ENCODE measurements around the gene KLF18. TPM values are rescaled to one million over a fixed set of nuclear protein-coding genes. Genes with fewer than 3 reads are reported as not detected.

Gene KLF18
- total and polyA plus RNA-seq, 4 experiments from 2014 or later, result not detected

DNA sequence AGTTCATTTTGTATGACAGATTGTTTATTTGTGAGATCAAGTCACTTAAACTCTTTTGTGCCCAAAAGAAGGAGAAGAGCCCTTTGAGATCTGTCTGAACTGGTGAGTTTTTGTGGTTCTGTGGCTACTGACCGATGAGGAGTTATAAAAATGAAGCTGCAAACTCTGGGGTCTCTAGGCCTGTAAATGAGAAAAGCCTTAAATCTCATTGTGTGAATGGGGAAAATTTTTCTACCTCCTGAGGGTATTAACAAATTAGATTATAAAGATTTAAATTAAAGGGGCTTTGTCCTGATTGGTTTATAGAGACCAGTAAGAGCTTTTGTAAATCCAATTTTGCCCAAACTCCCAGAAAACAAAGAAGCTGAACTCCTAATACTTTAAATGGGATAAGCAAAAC is 32.5 kb downstream of the KLF18 start:
- H3K4me1 ChIP-seq (ENCODE audit: insufficient read depth, low read length), result no peaks in the 10 kb centered on the region
- Mint-ChIP-seq H3K4me3 (no peak overlapping the region), H3K9me3 (no peaks in the 10 kb centered on the region), H3K27me3 (peaks cover 11 to 13% of the 10 kb centered on the region in 2 donors), H3K27ac (no peak overlapping the region), H3K36me3 (no peaks in the 10 kb centered on the region), H3K4me1 (peaks cover 0 to 1% (median 0%) of the 10 kb centered on the region in 4 donors)
- intact Hi-C loops (cut with micrococcal nuclease), result no loop called here
- POLR2A ChIA-PET (ENCODE audit: partially characterized antibody), result no interaction called here
- DNase-seq, result no peak
- H3K36me3 ChIP-seq (ENCODE audit: insufficient read depth, low read length), result no peaks in the 10 kb centered on the region
- CTCF ChIA-PET (ENCODE audit: partially characterized antibody), result no interaction called here
- H3K9me3 ChIP-seq (ENCODE audit: control insufficient read depth in 1 of 2, low read length in 2 of 2), result no peaks in the 10 kb centered on the region
- no peak overlapping the region for H3K27ac ChIP-seq (ENCODE audit: low read depth, low read length)
- H3K4me3 ChIP-seq (ENCODE audit: low read length in 2 of 2), result no peak overlapping the region
- no peaks in the 10 kb centered on the region for H3K27me3 ChIP-seq (ENCODE audit: insufficient read depth, low read length)

DNA sequence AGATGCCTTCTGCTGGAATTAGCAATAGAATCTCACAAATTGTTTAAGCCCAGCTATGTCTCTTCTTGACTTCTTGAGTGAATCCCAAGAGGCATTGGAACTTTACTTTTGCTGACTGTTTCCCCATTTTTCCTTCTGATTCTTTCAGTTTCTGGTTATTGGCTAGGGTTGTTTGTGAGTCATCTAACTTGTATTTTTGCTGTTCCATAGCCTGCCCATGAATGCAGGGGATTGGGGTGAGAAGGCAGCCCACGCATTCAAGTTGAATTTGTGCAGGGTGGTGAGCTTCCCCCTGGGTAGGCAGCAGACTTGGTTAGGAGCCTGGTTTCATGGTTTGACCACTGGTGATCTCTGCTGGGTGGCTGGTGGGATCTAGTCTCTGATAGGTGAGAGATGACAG is 33.2 kb downstream of the KLF18 start:
- DNase-seq, result no peak
- Mint-ChIP-seq H3K27ac (no peak overlapping the region), H3K4me3 (no peak overlapping the region), H3K36me3 (no peaks in the 10 kb centered on the region), H3K9me3 (no peaks in the 10 kb centered on the region), H3K4me1 (peaks cover 0 to 1% (median 0%) of the 10 kb centered on the region in 4 donors), H3K27me3 (peaks cover 11 to 16% of the 10 kb centered on the region in 2 donors)
- Histone ChIP-seq H3K36me3 (ENCODE audit: insufficient read depth, low read length) (no peaks in the 10 kb centered on the region), H3K27ac (ENCODE audit: low read depth, low read length) (no peak overlapping the region), H3K4me3 (ENCODE audit: low read length in 2 of 2) (no peak overlapping the region), H3K9me3 (ENCODE audit: control insufficient read depth in 1 of 2, low read length in 2 of 2) (no peaks in the 10 kb centered on the region), H3K27me3 (ENCODE audit: insufficient read depth, low read length) (no peaks in the 10 kb centered on the region), H3K4me1 (ENCODE audit: insufficient read depth, low read length) (no peaks in the 10 kb centered on the region)
- CTCF ChIA-PET (ENCODE audit: partially characterized antibody), result no interaction called here
- POLR2A ChIA-PET (ENCODE audit: partially characterized antibody), result no interaction called here
- intact Hi-C loops (cut with micrococcal nuclease), result no loop called here

DNA sequence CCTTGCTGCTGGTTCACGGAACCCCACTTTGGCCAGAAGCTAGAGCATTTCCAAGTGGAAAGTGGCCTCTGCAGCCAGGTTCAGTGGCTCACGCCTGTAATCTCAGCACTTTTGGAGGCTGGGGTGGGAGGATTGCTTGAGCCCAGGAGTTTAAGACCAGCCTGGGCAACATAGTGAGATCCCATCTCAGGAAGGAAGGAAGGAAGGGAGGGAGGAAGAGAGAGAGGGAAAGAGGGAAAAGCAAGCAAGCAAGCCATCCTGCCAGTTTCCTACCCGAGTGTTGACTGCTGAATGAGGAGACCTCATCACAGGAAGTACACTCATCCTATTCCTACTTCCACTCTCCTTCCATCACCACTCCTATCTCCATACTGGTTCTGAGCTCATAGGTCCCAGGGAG is 35.6 kb downstream of the KLF18 start:
- Histone ChIP-seq H3K4me1 (ENCODE audit: insufficient read depth, low read length) (no peaks in the 10 kb centered on the region), H3K27me3 (ENCODE audit: insufficient read depth, low read length) (no peaks in the 10 kb centered on the region), H3K36me3 (ENCODE audit: insufficient read depth, low read length) (no peaks in the 10 kb centered on the region), H3K27ac (ENCODE audit: low read depth, low read length) (no peak overlapping the region), H3K4me3 (ENCODE audit: low read length in 2 of 2) (no peak overlapping the region), H3K9me3 (ENCODE audit: control insufficient read depth in 1 of 2, low read length in 2 of 2) (no peaks in the 10 kb centered on the region)
- no peak for DNase-seq
- ChIA-PET CTCF (ENCODE audit: partially characterized antibody) (no interaction called here), POLR2A (ENCODE audit: partially characterized antibody) (no interaction called here)
- H3K27me3 Mint-ChIP-seq, result peaks cover 12 to 16% of the 10 kb centered on the region in 2 donors
- no peak overlapping the region for H3K4me3 Mint-ChIP-seq
- H3K4me1 Mint-ChIP-seq, result peaks cover 0 to 1% (median 0%) of the 10 kb centered on the region in 4 donors
- no peaks in the 10 kb centered on the region for H3K36me3 Mint-ChIP-seq
- peaks cover 0 to 2% (median 0%) of the 10 kb centered on the region in 8 donors for H3K9me3 Mint-ChIP-seq
- intact Hi-C loops (cut with micrococcal nuclease), result no loop called here
- no peak overlapping the region for H3K27ac Mint-ChIP-seq

DNA sequence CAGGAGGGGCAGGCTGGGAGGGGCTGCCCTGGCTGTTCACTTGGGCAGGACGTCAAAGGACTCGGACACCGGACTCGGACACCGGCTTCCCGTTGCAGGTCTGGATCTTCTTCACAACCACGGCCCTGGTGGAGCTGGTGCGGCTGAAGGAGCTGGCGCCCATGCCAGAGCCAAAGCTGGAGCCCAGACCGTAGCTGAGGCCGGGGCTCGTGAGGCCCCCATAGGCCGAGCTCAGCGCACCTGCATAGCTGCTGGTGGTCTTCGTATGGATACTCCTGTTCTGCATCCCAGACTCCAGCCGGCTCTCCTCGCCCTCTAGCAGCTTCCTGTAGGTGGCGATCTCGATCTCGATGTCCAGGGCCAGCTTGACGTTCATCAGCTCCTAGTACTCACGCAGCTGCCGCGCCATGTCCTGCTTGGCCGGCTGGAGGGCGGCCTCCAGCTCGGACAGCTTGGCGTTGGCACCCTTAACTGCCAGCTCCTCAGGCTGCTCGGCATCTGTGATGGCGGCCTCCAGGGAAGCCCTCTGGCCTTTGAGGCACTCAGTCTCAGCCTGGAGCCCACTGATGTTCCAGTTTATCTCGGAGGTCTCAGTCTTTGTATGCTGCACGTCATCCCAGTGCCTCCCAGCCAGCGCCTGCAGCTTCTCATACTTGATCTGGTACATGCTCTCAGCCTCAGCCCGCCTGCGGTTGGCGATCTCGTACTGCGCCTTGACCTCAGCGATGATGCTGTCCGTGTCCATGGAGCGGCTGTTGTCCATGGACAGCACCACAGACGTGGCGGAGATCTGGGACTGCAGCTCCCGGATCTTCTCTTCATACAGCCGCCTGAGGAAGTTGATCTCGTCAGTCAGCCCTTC is 37.9 kb downstream of the KLF18 start:
- H3K4me1 Mint-ChIP-seq, result peaks cover 0 to 1% (median 0%) of the 10 kb centered on the region in 4 donors
- H3K36me3 Mint-ChIP-seq, result no peaks in the 10 kb centered on the region
- no peak overlapping the region for H3K4me3 Mint-ChIP-seq
- H3K27me3 Mint-ChIP-seq, result peaks cover 12 to 16% of the 10 kb centered on the region in 2 donors
- no peak overlapping the region for H3K27ac Mint-ChIP-seq
- Histone ChIP-seq H3K27me3 (ENCODE audit: insufficient read depth, low read length) (no peaks in the 10 kb centered on the region), H3K4me3 (ENCODE audit: low read length in 2 of 2) (no peak overlapping the region), H3K4me1 (ENCODE audit: insufficient read depth, low read length) (no peaks in the 10 kb centered on the region), H3K36me3 (ENCODE audit: insufficient read depth, low read length) (no peaks in the 10 kb centered on the region), H3K27ac (ENCODE audit: low read depth, low read length) (no peak overlapping the region), H3K9me3 (ENCODE audit: control insufficient read depth in 1 of 2, low read length in 2 of 2) (no peaks in the 10 kb centered on the region)
- DNase-seq, result no peak
- POLR2A ChIA-PET (ENCODE audit: partially characterized antibody), result no interaction called here
- peaks cover 0 to 2% (median 0%) of the 10 kb centered on the region in 8 donors for H3K9me3 Mint-ChIP-seq
- CTCF ChIA-PET (ENCODE audit: partially characterized antibody), result no interaction called here
- intact Hi-C loops (cut with micrococcal nuclease), result no loop called here

DNA sequence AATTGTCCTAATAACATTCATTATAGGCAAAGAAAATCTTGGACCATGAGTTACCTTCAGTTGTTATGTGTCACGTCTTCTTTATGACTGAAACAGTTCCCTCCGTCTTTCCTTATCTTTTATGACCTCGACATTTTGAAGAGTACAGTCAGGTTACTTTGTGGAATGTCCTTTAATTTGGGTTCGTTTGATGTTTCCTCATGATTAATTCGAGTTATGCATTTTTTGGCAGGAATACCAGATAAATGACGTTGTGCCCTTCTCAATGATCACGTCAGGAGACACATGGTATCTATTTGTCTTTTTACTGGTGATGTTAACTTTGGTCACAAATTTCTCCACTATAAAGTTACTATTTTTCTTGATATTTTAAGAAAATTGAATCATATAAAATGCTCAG is 40.1 kb downstream of the KLF18 start:
- intact Hi-C loops (cut with micrococcal nuclease), result no loop called here
- no peak overlapping the region for H3K4me3 Mint-ChIP-seq
- ChIA-PET CTCF (ENCODE audit: partially characterized antibody) (no interaction called here), POLR2A (ENCODE audit: partially characterized antibody) (no interaction called here)
- no peaks in the 10 kb centered on the region for H3K36me3 ChIP-seq (ENCODE audit: insufficient read depth, low read length)
- H3K9me3 Mint-ChIP-seq, result peaks cover 0 to 10% (median 0%) of the 10 kb centered on the region in 8 donors
- peaks cover 9 to 11% of the 10 kb centered on the region in 2 donors for H3K27me3 Mint-ChIP-seq
- H3K4me1 Mint-ChIP-seq, result peaks cover 0 to 1% (median 0%) of the 10 kb centered on the region in 4 donors
- no peaks in the 10 kb centered on the region for H3K4me1 ChIP-seq (ENCODE audit: insufficient read depth, low read length)
- no peaks in the 10 kb centered on the region for H3K36me3 Mint-ChIP-seq
- H3K27ac ChIP-seq (ENCODE audit: low read depth, low read length), result no peak overlapping the region
- no peak for DNase-seq
- H3K9me3 ChIP-seq (ENCODE audit: control insufficient read depth in 1 of 2, low read length in 2 of 2), result no peaks in the 10 kb centered on the region
- H3K4me3 ChIP-seq (ENCODE audit: low read length in 2 of 2), result no peak overlapping the region
- no peaks in the 10 kb centered on the region for H3K27me3 ChIP-seq (ENCODE audit: insufficient read depth, low read length)
- H3K27ac Mint-ChIP-seq, result no peak overlapping the region

DNA sequence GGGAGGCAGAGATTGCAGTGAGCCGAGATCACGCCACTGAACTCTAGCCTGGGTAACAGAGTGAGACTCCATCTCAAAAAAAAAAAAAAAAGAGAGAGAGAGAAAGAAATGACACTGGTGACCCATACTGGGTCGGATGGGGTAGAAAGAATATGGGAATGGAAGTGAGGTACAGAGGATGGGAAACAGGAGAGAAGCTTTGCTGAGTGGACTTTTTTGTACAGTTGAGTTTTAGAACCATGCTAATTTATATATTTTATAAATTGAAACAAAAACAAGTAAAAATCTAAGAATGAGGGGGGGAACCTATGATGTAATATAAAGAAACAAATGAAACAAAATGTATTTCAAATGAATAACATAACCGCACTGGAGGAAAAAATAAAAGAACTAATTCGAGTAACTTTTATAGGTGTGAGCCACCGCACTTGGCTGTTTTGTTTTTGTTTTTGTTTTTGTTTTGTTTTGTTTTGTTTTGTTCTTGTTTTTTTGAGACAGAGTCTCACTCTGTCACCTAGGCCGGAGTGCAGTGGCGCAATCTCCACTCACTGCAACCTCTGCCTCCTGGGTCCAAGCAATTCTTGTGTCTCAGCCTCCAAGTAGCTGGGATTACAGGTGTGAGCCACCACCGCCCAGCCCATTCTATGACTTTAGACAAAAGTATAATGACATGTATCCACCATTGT is 41.1 kb downstream of the KLF18 start:
- H3K36me3 ChIP-seq (ENCODE audit: insufficient read depth, low read length), result no peaks in the 10 kb centered on the region
- H3K9me3 ChIP-seq (ENCODE audit: control insufficient read depth in 1 of 2, low read length in 2 of 2), result no peaks in the 10 kb centered on the region
- Mint-ChIP-seq H3K27me3 (peaks cover 3 to 7% of the 10 kb centered on the region in 2 donors), H3K4me3 (no peak overlapping the region), H3K27ac (no peak overlapping the region), H3K9me3 (peaks cover 0 to 10% (median 0%) of the 10 kb centered on the region in 8 donors), H3K4me1 (no peaks in the 10 kb centered on the region), H3K36me3 (no peaks in the 10 kb centered on the region)
- no peaks in the 10 kb centered on the region for H3K4me1 ChIP-seq (ENCODE audit: insufficient read depth, low read length)
- H3K27me3 ChIP-seq (ENCODE audit: insufficient read depth, low read length), result no peaks in the 10 kb centered on the region
- H3K27ac ChIP-seq (ENCODE audit: low read depth, low read length), result no peak overlapping the region
- intact Hi-C loops (cut with micrococcal nuclease), result no loop called here
- no peak overlapping the region for H3K4me3 ChIP-seq (ENCODE audit: low read length in 2 of 2)
- CTCF ChIA-PET (ENCODE audit: partially characterized antibody), result no interaction called here
- POLR2A ChIA-PET (ENCODE audit: partially characterized antibody), result no interaction called here
- no peak for DNase-seq

DNA sequence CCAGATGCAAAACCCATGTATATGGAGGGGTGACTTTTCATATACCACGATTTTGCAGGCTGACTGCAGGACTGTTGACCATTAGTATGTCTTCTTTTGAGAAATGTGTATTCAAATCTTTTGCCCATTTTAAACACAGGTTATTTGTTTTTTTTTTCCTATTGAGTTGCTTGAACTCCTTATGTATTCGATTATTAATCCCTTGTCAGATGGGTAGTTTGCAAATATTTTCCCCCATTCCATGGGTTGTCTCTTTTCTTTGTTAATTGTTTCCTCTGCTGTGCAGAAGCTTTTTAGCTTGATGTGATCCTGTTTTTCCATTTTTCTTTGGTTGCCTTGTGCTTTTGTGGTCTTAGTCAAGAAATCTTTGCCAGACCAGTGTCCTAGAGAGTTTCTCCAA is 47.4 kb downstream of the KLF18 start:
- peaks cover 0 to 10% (median 0%) of the 10 kb centered on the region in 8 donors for H3K9me3 Mint-ChIP-seq
- no peak overlapping the region for H3K4me3 ChIP-seq (ENCODE audit: low read length in 2 of 2)
- no peaks in the 10 kb centered on the region for H3K36me3 ChIP-seq (ENCODE audit: insufficient read depth, low read length)
- intact Hi-C loops (cut with micrococcal nuclease), result loop anchor here (5.0 kb wide), 1 partner anchor 558 kb away; no protein-coding TSS in a partner anchor
- POLR2A ChIA-PET (ENCODE audit: partially characterized antibody), result no interaction called here
- no peak for DNase-seq
- no peaks in the 10 kb centered on the region for H3K36me3 Mint-ChIP-seq
- H3K4me1 Mint-ChIP-seq, result no peaks in the 10 kb centered on the region
- H3K27me3 Mint-ChIP-seq, result peaks cover 6 to 8% of the 10 kb centered on the region in 2 donors
- no peak overlapping the region for H3K27ac ChIP-seq (ENCODE audit: low read depth, low read length)
- CTCF ChIA-PET (ENCODE audit: partially characterized antibody), result no interaction called here
- H3K9me3 ChIP-seq (ENCODE audit: control insufficient read depth in 1 of 2, low read length in 2 of 2), result no peaks in the 10 kb centered on the region
- H3K4me1 ChIP-seq (ENCODE audit: insufficient read depth, low read length), result no peaks in the 10 kb centered on the region
- no peak overlapping the region for H3K27ac Mint-ChIP-seq
- no peaks in the 10 kb centered on the region for H3K27me3 ChIP-seq (ENCODE audit: insufficient read depth, low read length)
- no peak overlapping the region for H3K4me3 Mint-ChIP-seq

All from CD4-positive, alpha-beta memory T cell (primary cell).